Measurements from ENCODE around the gene R3HDML.
A peak's percentile ranks its signal among the peaks of the same experiment; 100 is the strongest.
"Not testable (repeated sequence)": the region's sequence is repeated elsewhere in the genome, so short reads cannot be mapped to it uniquely, and the experiment has no call there.

R3HDML gene, protein sequence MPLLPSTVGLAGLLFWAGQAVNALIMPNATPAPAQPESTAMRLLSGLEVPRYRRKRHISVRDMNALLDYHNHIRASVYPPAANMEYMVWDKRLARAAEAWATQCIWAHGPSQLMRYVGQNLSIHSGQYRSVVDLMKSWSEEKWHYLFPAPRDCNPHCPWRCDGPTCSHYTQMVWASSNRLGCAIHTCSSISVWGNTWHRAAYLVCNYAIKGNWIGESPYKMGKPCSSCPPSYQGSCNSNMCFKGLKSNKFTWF

GRCh38 chr20:44336725-44337380, at the start of gene R3HDML:
R3HDML (plus strand) TSS chr20:44337043; CDS start chr20:44337158, 115 bp downstream.
- no peak for DNase-seq (ENCODE audit: low read depth in 2 of 2)

GRCh38 chr20:44287272-44288097, 49.4 kb upstream of the R3HDML start:
- no peak for DNase-seq (ENCODE audit: low read depth in 2 of 2)

DNA sequence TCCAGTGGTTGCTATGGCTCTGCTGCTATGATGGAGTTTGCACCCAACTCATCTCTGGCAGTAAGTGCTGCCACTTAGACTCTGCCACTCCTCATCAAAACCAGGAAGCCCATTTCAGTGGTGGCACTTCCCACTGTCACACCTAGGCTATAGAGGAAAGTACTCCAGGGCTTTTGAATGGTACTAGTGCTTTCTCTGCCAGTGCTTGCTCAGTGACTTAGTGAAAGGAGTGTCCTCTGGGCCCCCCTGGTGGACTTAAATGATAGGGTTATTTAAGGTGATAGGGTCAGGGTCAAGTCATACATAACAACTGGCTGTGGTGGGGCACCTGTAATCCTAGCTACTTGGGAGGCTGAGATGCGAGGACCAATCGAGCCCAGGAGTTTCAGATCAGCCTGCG, 48.6 kb upstream of the R3HDML start:
- no peak for DNase-seq (ENCODE audit: low read depth in 2 of 2)

DNA sequence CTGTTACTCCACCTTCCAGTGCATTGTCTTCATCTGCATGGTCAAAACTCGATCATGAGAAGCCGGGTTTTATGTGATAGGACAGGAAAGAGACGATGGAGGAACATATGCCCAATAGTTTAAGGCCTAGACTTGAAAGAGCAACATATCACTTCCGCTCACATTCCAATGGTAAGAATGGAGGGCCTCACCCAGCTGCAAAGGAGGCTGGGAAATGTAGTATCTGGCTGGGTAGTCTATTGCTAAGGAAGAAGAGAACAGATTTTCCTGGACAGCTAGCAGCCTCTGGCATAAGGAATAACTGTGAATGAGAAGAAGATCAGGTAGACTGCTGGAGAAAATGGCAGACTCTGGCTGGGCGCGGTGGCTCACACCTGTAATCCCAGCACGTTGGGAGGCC, 45.1 kb upstream of the R3HDML start:
- DNase-seq (ENCODE audit: low read depth in 2 of 2), result no peak

DNA sequence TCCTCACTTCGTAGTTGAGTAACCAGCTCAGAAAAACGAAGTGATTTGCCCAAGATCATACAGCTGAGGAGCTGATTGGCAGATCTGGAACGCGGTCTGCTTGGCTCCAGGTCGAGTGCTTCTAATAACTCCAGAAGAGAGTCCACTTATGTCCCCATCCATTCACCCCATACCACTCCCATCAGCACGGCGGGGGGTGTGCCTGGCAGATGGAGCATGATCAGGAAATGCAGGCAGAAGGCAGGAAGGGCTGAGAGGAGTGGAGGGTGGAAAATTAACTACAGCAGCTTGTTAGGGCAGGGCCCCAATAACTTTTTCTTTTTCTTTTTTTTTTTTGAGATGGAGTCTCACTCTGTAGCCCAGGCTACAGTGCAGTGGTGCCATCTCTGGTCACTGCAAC, 40.8 kb upstream of the R3HDML start:
- DNase-seq (ENCODE audit: low read depth in 2 of 2), result no peak

GRCh38 chr20:44297721-44298120, 39.1 kb upstream of the R3HDML start:
- no peak for DNase-seq (ENCODE audit: low read depth in 2 of 2)

- not testable (repeated sequence) for DNase-seq (ENCODE audit: low read depth in 2 of 2)
Measured at GRCh38 chr20:44299011-44299535, 37.8 kb upstream of the R3HDML start.

DNA sequence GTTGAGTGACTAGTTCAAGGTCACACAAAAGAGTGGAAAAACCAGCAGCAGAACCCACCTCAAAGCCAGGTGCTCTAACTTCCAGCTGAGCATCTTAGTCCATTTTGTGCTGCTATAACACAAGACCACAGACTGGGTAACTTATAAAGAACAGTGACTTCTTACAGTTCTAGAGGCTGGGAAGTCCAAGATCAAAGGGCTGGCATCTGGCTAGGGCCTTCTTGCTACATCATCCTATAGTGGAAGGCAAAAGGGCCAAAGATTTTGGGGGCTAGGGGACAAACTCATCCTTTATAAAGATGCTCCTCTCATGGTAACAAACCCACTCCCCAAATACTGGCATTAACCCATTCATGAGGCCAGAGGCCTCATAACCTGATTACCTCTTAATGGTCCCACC, 35.6 kb upstream of the R3HDML start:
- no peak for DNase-seq (ENCODE audit: low read depth in 2 of 2)

GRCh38 chr20:44302026-44302669, 34.7 kb upstream of the R3HDML start:
- DNase-seq (ENCODE audit: low read depth in 2 of 2), result no peak

GRCh38 chr20:44302736-44303135, 34.1 kb upstream of the R3HDML start:
- no peak for DNase-seq (ENCODE audit: low read depth in 2 of 2)

DNA sequence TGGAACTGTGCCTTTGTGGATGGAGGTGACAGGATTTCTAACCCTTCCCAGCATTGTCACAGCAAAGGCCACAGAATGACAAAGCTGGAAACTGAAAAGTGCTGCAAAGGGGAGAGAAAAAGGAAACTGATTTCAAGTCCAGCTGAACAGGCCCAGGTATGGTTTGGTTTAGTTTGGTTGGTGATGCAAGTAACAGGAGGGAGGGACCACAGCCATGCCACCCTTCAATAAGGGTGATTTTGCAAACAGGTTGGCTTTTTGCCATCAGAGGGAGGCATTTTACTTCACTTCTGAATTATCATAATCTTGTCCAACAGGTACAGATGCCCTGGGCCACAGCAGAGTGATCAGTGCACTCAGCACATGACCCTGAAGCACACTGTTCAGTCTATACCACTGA, 32.5 kb upstream of the R3HDML start:
- no peak for DNase-seq (ENCODE audit: low read depth in 2 of 2)

DNA sequence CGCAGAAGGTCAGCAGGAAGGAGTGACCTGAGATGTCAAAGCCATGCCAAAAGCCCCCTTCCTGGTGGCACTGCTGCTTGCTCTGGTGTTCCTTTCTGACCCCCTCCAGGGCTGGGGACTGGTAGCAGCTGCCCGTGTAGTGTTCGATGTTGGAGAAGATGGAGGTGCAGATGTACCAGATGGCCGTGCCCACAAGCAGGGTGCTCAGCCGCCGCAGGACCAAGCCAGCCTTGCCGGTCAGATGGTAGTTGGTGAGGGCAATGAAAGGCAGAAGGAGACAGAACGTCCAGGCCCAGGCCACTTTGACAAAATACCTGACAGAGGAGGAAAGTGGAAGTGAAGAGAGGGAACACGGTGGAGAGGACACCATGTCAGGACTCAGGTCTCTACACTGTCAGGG, 29.9 kb upstream of the R3HDML start:
- no peak for DNase-seq (ENCODE audit: low read depth in 2 of 2)

- no peak for DNase-seq (ENCODE audit: low read depth in 2 of 2)
Measured at GRCh38 chr20:44309763-44310663, 26.8 kb upstream of the R3HDML start.

- peak; percentile 96 to 98 for DNase-seq (ENCODE audit: low read depth in 2 of 2)
Measured at GRCh38 chr20:44310664-44311639, 25.9 kb upstream of the R3HDML start, which contains the start of gene FITM2. FITM2 (minus strand) TSS chr20:44311202; CDS start chr20:44311148, 54 bp downstream.

DNA sequence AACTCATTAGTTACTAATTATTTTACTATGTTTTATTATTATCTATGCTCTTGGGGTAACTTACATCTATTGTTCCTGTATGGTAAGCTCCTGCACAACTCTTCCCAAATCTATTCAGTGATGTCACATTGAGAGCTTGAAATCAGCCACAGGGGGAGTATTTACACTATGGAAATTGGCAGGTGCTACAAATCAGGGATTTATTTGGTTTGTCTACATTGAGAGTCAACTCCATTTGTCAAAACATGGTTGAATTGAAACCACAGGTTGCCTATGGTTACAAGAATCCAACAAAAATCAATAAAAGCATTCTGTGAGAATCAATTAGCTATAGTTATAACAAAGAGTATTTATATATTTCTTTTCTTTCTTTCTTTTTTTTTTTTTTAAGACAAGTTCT, 22.0 kb upstream of the R3HDML start:
- no peak for DNase-seq (ENCODE audit: low read depth in 2 of 2)

DNA sequence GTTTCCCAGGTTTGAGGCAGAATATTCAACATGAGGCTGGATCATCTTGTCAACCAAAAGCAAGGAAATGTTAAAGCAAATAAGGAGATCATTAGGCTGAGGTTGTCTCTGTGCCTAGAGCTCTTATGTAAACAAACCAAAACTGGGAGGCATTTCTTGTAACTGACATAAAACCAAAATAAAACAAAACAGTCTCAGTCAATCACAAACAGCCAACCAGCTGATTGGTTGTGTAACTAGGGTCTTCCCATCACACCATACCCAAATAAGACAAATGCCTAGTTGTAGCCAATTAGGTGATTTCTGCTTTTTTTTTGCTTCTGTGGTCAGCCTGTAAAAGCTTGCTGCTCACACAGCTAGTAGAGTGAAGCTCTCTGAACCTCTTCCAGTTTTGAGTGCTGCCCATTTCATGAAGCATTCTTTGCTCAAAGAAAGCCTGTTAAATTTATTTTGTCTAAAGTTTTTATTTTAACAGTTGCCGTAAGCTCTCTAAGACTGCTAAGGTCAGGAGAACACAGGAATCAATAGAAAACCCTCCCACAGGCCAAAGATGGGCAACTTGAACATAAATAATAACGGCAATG, 16.9 kb upstream of the R3HDML start:
- DNase-seq (ENCODE audit: low read depth in 2 of 2), result no peak

DNA sequence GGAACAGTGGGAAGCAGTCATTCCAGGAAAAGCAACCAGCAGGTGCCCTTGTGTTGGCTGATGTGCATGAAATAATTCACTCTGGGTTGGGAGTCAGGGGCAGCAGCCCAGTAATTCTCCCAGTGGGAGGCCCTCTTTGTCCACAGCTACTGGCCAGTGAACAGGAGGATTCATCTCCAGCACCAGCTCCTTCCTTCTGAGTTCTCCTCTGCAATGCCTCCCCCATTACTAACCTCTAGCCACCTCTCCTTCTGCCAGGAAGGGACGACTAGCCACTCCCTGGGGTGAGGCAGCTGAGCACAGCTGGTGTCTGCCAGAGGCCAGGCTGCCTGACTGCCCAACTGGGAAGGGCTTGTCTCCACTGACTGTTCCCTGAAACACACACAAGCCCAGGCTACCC, 12.5 kb upstream of the R3HDML start:
- no peak for DNase-seq (ENCODE audit: low read depth in 2 of 2)

DNA sequence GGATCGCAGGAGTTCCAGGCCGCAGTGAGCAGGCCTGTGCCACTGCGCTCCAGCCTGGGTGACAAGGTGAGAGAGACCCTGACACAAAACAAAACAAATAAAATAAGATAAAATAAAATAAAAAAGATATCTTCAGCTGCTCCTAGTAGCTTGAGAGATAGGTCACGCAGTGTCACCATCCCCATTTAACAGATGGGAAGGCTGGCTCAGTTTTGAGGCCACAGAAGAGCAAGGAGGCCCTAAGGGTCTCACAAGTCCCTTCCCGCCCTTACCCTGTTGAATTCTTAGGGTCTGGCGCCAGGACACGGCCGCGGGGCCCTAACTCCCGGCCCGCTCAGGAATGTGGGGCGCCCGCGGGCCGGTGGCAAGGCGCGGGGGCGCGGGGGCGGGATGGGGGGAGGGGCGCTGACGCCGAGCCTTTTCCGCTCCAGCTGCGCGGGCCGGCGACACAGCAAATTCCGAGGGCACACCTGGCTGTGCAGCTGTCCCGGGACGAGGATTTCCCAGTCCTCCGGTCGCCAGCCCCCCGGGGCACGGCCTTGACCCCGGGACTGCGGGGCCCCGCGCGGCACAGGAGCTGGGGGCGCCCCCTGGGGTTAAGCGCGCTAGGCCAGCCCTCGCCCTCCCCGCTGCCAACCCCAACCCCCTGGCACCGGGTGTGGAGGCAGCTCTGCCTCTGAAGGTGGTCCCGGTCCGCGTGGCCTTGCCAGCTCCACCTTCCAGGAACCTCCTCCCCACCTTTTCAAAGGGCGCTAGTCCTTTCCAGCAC, 10.3 kb upstream of the R3HDML start:
- DNase-seq (ENCODE audit: low read depth in 2 of 2), result no peak
